ENCODE measurements around the gene TFPI2.
A peak's percentile ranks its signal among the peaks of the same experiment; 100 is the strongest.

Gene TFPI2

DNA sequence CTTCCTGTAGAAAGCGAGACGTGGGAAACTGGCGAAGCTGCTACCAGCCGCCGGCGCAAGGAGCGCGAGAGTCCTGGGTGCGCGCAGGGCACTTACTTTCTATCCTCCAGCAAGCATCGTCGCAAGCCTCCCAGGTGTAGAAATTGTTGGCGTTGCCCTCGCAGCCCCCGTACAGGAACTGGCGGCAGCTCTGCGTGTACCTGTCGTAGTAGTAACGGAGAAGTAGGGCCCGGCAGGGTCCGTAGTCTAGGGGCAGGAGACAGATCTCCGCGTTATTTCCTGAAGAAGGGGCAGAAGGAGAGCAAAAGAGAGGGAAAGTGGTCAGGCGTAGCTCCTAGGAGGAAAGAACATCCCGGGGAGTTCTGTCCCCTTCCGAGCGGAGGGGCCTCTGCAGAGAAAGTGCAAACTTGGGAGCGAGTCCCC is 501 bp downstream of the TFPI2 start:
- Mint-ChIP-seq H3K27me3 (ENCODE audit: low read depth) (peaks cover 50% of the 10 kb centered on the region), H3K27ac (no peak overlapping the region), H3K36me3 (ENCODE audit: low read depth) (no peaks in the 10 kb centered on the region), H3K9me3 (no peaks in the 10 kb centered on the region), H3K4me3 (peak overlapping the region; percentile 62), H3K4me1 (ENCODE audit: low read depth) (peaks cover 7% of the 10 kb centered on the region)
- DNase-seq (ENCODE audit: low spot score), result no peak

DNA sequence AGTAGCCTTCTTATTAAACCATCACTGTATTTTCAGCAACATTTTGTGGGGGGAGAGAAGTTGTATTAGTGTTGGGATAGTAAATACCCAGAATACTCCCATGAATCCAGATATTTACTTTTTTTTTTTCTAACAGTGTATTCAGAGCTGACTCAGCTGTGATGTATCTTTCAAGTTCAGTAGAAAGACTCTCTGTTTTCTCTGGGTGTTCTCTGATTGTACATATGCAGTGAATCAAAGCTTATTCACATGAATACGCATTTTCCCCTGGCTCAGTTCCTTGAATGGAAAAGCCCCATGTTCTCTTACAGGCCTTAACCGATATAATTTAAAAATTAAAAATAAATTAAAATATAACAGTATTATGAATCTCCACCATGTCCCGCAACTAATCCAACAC is 1.3 kb downstream of the TFPI2 start:
- Mint-ChIP-seq H3K27me3 (ENCODE audit: low read depth) (peaks cover 50% of the 10 kb centered on the region), H3K4me1 (ENCODE audit: low read depth) (peaks cover 7% of the 10 kb centered on the region), H3K36me3 (ENCODE audit: low read depth) (no peaks in the 10 kb centered on the region), H3K9me3 (no peaks in the 10 kb centered on the region), H3K4me3 (no peak overlapping the region), H3K27ac (no peak overlapping the region)
- no peak for DNase-seq (ENCODE audit: low spot score)

DNA sequence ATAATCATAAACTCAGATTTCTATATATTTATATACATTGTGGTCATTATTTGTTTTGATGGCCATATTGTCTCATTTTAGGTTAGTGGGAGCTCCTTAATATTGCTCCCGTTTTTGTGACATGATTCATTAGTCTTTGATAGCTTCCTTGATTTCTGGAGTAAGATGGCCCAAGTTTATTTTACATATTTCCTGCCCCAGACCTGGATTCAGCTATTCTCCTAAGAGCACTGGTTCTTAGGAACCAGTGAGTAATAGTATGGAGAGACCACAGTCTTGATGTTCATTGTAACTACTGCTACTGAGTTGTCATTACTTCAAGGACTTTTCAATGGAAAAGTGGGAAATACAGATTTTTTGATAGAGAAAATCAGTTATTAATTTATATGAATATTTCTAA is 6.0 kb downstream of the TFPI2 start:
- no peak for DNase-seq (ENCODE audit: low spot score)
- H3K27me3 Mint-ChIP-seq (ENCODE audit: low read depth), result peaks cover 18% of the 10 kb centered on the region

DNA sequence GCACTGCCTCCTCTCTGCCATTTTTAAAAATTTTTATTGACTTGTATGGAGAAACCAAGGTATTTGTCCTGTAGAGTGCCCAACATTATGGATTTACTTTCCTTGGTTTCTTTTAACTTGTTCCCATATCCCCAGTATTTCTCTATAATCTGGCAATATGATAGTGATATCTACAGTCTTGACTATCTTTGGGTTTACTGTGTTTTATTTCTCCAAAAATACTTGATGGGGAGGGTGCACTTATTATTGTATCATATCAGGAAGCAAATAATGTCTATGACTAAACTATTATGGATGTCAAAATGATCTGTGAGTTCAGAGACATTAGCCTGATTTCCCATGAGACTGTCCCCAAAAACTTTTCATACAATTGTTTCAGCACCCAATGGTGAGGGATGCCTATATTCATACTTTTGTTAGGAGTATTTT is 6.6 kb downstream of the TFPI2 start:
- no peak for DNase-seq (ENCODE audit: low spot score)
- no peaks in the 10 kb centered on the region for H3K4me1 Mint-ChIP-seq (ENCODE audit: low read depth)
- H3K36me3 Mint-ChIP-seq (ENCODE audit: low read depth), result no peaks in the 10 kb centered on the region
- H3K4me3 Mint-ChIP-seq, result no peak overlapping the region
- H3K27ac Mint-ChIP-seq, result no peak overlapping the region
- H3K27me3 Mint-ChIP-seq (ENCODE audit: low read depth), result peaks cover 12% of the 10 kb centered on the region
- H3K9me3 Mint-ChIP-seq, result peaks cover 3% of the 10 kb centered on the region

More for the DNA sequence above, 6.0 kb downstream of the TFPI2 start:
- Mint-ChIP-seq H3K27ac (no peak overlapping the region), H3K9me3 (peaks cover under 1% of the 10 kb centered on the region), H3K4me3 (no peak overlapping the region), H3K4me1 (ENCODE audit: low read depth) (no peaks in the 10 kb centered on the region), H3K36me3 (ENCODE audit: low read depth) (no peaks in the 10 kb centered on the region)

DNA sequence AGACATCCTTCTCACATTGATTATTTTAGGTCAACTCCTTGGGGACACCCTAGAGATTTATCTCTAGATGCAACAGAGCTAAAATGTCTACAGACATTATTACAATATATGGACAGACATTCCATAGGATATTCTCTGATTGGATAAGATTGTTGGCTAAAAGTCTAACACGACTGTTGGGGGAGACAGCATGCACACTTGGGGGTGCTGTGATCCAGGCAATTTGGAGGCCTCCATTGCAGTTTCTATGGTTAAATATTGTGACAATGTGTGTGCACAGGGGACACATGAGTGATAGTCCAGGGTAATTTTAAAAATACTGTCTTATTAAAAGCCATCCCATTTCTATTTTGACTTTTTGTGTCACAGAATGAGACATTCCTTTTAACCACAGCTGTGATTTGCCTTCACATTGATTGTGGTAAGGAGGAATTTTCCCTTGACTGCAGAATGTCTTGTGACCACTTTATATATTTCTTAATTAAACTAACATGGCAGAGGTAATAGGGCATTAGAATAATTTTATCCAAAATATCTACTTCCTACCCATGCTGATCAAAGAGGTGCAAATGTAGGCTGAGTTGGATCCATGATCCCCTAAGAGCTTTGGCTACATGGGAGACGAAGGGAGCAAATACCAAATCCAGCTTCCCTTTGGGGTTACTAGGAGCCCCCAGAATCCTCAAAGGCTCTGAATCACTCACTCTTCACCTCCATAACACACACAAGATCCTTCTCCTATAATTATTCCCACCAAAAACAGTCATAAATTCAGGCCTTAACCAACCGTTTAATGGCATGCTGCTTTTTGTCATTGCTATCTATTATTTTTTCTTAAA is 7.3 kb downstream of the TFPI2 start:
- H3K27ac Mint-ChIP-seq, result no peak overlapping the region
- no peak overlapping the region for H3K4me3 Mint-ChIP-seq
- no peaks in the 10 kb centered on the region for H3K36me3 Mint-ChIP-seq (ENCODE audit: low read depth)
- no peaks in the 10 kb centered on the region for H3K4me1 Mint-ChIP-seq (ENCODE audit: low read depth)
- peaks cover 8% of the 10 kb centered on the region for H3K27me3 Mint-ChIP-seq (ENCODE audit: low read depth)
- DNase-seq (ENCODE audit: low spot score), result no peak
- H3K9me3 Mint-ChIP-seq, result peaks cover 3% of the 10 kb centered on the region

DNA sequence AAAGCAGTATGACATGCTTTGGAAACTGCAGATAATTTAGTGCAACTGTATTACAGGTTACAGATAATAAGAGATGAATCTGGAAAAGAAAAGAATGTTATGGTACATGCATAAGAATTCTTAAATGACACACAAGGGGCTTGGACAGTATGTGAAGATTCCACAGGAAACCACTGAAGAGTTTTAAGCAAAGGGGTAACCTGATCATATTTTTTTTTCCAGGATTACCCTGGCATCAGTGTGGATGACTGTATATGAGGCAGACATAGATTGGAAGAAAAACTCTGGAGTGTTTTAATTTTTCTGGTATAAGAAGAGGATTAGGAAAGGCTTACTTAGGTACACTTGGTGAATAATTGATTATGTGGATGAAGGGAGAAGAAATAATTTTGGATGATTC is 8.1 kb downstream of the TFPI2 start:
- H3K9me3 Mint-ChIP-seq, result peaks cover 3% of the 10 kb centered on the region
- no peak overlapping the region for H3K4me3 Mint-ChIP-seq
- no peaks in the 10 kb centered on the region for H3K36me3 Mint-ChIP-seq (ENCODE audit: low read depth)
- no peak overlapping the region for H3K27ac Mint-ChIP-seq
- no peaks in the 10 kb centered on the region for H3K4me1 Mint-ChIP-seq (ENCODE audit: low read depth)
- no peak for DNase-seq (ENCODE audit: low spot score)
- H3K27me3 Mint-ChIP-seq (ENCODE audit: low read depth), result peaks cover 3% of the 10 kb centered on the region

DNA sequence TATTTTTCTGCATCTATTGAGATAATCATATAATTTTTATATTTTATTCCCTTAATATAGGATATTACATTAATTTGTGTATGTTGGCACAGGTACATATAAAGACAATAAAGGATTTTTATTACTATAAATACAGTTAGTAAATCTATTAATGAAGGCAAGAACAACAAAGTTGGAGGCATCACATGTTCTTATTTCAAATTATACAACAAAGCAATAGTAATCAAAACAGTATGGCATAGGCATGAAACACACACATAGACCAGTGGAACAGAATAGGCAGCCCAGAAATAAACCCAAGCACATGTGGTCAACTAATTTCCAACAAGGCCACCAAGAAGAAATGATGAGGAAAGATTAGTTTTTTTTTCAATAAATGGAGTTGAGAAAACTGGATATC is 11.2 kb downstream of the TFPI2 start:
- no peak overlapping the region for H3K4me3 Mint-ChIP-seq
- H3K27ac Mint-ChIP-seq, result no peak overlapping the region
- H3K9me3 Mint-ChIP-seq, result peaks cover 3% of the 10 kb centered on the region
- H3K4me1 Mint-ChIP-seq (ENCODE audit: low read depth), result no peaks in the 10 kb centered on the region
- DNase-seq (ENCODE audit: low spot score), result no peak
- H3K36me3 Mint-ChIP-seq (ENCODE audit: low read depth), result no peaks in the 10 kb centered on the region
- H3K27me3 Mint-ChIP-seq (ENCODE audit: low read depth), result peaks cover 3% of the 10 kb centered on the region

DNA sequence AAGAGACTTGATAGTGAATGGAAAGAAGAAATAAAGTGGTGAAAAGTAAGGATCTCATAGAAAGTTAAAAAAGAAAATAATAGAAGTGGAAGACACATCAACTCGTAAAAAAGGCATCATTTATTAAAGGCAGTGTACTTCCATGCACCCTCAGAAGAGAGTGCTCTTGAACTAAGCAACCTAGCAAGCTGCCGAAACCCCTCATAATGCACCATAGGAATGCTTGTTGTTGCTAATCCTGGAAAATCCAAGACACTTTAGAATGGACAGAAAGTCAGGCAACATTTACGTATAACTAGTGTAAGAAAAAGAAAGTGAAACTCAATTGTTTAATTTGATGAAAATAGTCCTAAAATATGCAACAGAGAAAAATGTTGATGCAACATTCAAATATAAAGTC is 12.8 kb downstream of the TFPI2 start:
- no peak overlapping the region for H3K27ac Mint-ChIP-seq
- no peaks in the 10 kb centered on the region for H3K36me3 Mint-ChIP-seq (ENCODE audit: low read depth)
- peaks cover 3% of the 10 kb centered on the region for H3K9me3 Mint-ChIP-seq
- DNase-seq (ENCODE audit: low spot score), result no peak
- no peak overlapping the region for H3K4me3 Mint-ChIP-seq
- no peaks in the 10 kb centered on the region for H3K27me3 Mint-ChIP-seq (ENCODE audit: low read depth)
- no peaks in the 10 kb centered on the region for H3K4me1 Mint-ChIP-seq (ENCODE audit: low read depth)

DNA sequence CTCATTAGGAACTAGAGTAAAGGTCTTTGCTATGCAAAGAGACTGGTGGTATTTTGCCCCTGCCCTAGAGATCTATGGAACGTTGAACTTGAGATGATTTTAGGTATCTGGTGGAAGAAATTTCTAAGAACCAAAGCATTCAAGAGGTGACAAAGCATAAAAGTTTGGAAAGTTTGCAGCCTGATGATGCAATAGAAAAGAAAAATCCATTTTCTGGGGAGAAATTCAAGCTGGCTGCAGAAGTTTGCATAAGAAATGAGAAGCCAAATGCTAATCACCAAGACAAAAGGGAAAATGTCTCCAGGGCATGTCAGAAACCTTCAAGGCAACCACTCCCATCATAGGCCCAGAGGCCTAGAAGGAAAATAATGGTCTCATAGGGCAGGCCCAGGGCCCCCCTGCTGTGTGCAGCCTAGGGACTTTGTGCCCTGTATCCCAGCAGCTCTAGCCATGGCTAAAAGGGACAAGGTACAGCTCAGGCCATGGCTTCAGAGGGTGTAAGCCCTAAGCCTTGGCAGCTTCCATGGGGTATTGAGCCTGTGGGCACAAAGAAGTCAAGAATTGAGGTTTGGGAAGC is 16.5 kb downstream of the TFPI2 start:
- H3K27me3 Mint-ChIP-seq (ENCODE audit: low read depth), result no peaks in the 10 kb centered on the region
- no peak for DNase-seq (ENCODE audit: low spot score)
- no peak overlapping the region for H3K4me3 Mint-ChIP-seq
- H3K4me1 Mint-ChIP-seq (ENCODE audit: low read depth), result no peaks in the 10 kb centered on the region
- H3K9me3 Mint-ChIP-seq, result no peaks in the 10 kb centered on the region
- no peaks in the 10 kb centered on the region for H3K36me3 Mint-ChIP-seq (ENCODE audit: low read depth)
- no peak overlapping the region for H3K27ac Mint-ChIP-seq

DNA sequence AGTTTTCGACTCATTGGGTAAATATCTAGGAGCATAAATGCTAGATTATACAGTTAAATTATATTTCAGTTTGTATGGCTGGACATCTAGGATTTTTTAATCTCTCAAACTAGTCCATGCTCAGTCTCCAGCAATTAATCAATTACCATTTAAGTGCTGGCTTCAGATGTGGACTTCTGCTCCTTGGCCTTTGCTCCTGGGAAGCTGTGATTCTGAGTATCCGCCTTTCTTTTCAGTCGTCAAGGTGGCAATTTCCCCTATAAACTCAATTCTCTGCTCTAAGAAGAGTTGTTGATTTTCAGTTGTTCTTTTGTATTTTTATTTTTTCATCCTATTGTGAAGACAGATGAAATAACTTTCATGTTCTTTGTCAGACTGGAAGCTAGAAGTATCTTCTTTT is 23.7 kb downstream of the TFPI2 start:
- Mint-ChIP-seq H3K36me3 (ENCODE audit: low read depth) (no peaks in the 10 kb centered on the region), H3K27me3 (ENCODE audit: low read depth) (peaks cover 2% of the 10 kb centered on the region), H3K4me1 (ENCODE audit: low read depth) (no peaks in the 10 kb centered on the region), H3K4me3 (no peak overlapping the region), H3K9me3 (no peaks in the 10 kb centered on the region), H3K27ac (no peak overlapping the region)
- no peak for DNase-seq (ENCODE audit: low spot score)

DNA sequence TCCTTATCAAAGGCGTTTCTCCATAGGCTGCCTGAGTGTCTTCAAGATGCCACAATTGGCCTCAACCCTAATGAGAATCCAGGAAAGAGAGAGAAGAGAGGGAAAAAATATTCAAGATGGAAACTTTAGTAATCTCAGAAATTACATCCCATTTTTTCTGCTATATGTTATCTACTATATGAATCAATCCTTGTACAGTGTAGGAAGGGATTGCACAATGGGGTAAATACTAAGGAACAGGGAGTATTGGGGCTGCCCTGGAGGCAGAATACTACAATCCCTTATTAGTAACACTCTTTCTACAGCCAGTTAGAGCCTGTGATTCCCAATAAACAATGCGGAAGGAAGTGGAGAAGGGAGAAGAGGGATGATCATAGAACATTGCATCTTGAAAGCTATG is 27.9 kb downstream of the TFPI2 start:
- Mint-ChIP-seq H3K4me3 (no peak overlapping the region), H3K27me3 (ENCODE audit: low read depth) (peaks cover 6% of the 10 kb centered on the region), H3K4me1 (ENCODE audit: low read depth) (no peaks in the 10 kb centered on the region), H3K9me3 (no peaks in the 10 kb centered on the region), H3K36me3 (ENCODE audit: low read depth) (no peaks in the 10 kb centered on the region), H3K27ac (no peak overlapping the region)
- no peak for DNase-seq (ENCODE audit: low spot score)

DNA sequence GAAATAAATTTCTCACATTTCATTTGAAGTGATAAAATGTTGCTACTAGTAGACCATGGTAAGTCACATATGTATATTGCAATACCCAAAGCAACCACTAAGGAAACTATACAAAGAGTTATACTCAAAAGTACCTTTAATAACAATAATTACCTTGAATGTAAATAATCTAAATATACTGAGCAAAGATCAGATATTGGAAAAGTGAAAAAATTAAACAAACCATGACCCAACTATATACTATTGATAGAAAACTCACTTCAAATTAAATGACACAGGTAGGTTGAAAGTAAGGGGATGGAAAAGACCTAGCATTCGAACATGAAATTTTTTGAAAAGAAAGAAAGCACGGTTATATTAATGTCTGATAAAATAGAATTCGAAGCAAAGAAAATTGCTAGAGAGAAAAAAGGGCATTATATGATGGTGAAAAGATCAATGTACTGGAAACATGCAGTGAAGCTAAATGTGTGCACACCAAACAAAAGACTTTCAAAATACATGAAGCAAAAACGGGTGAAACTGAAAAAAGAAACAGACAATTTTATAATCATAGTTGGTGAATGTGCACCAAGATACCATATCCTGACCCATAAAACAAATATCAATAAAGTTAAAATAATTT is 29.1 kb downstream of the TFPI2 start:
- Mint-ChIP-seq H3K4me1 (ENCODE audit: low read depth) (no peaks in the 10 kb centered on the region), H3K4me3 (no peak overlapping the region), H3K27me3 (ENCODE audit: low read depth) (peaks cover 6% of the 10 kb centered on the region), H3K36me3 (ENCODE audit: low read depth) (no peaks in the 10 kb centered on the region), H3K27ac (no peak overlapping the region), H3K9me3 (no peaks in the 10 kb centered on the region)
- no peak for DNase-seq (ENCODE audit: low spot score)

DNA sequence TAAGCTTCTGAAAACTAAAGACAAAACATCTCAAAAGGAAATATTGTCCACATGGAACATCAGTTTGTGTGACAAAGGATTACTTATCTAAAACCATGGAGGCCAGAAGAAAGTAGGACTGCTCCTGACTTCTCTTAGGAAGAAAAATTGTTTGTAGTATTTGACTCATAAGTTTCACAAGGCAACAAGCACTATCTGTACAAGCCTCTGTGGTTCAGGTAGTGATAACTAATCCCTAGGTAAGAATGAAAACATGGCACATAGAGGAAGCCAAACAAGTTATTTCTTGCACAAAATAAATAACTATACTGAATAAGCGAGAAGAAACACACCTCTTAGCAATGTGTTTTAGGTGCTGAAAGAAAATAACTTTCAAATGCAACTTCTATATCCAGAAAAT is 30.3 kb downstream of the TFPI2 start:
- H3K36me3 Mint-ChIP-seq (ENCODE audit: low read depth), result no peaks in the 10 kb centered on the region
- H3K27me3 Mint-ChIP-seq (ENCODE audit: low read depth), result peaks cover 6% of the 10 kb centered on the region
- no peaks in the 10 kb centered on the region for H3K9me3 Mint-ChIP-seq
- H3K4me1 Mint-ChIP-seq (ENCODE audit: low read depth), result peaks cover 2% of the 10 kb centered on the region
- no peak for DNase-seq (ENCODE audit: low spot score)
- H3K27ac Mint-ChIP-seq, result no peak overlapping the region
- no peak overlapping the region for H3K4me3 Mint-ChIP-seq

DNA sequence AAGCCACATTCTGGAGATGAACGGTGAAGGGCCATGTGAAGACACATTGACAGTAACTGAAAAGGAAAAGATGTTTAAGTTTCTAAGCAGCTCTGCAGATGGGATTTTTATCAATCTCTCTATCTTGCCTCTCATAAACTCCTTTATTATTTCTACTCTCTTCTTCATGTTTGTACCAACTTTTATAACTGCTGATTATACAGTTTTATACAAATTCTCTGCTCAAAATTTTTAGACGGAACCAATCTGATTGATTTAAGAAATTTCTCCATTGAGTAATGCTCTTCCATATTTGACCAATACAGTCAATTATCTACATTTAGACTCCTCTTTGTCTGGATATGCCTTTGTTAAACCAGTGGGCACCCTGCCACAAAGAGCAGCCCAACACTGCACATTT is 31.7 kb downstream of the TFPI2 start:
- peaks cover 6% of the 10 kb centered on the region for H3K27me3 Mint-ChIP-seq (ENCODE audit: low read depth)
- H3K4me1 Mint-ChIP-seq (ENCODE audit: low read depth), result peaks cover 2% of the 10 kb centered on the region
- no peak overlapping the region for H3K27ac Mint-ChIP-seq
- no peaks in the 10 kb centered on the region for H3K36me3 Mint-ChIP-seq (ENCODE audit: low read depth)
- no peak for DNase-seq (ENCODE audit: low spot score)
- H3K9me3 Mint-ChIP-seq, result no peaks in the 10 kb centered on the region
- no peak overlapping the region for H3K4me3 Mint-ChIP-seq
